IMR-90 (cell line): Measurements from ENCODE around the gene ZFHX3. TPM values are rescaled to one million over a fixed set of nuclear protein-coding genes. Genes with fewer than 3 reads are reported as not detected.

Source experiments
- ATAC-seq: fragments of 200-7000 bp; cut with Tn5 transposase; 2 replicates; pipeline ENCODE4 v1.9.1; 2020; ENCODE audit warnings: low read depth, mild to moderate bottlenecking, moderate library complexity
- BruUV-seq: library from RNA; stranded (reverse); fragments of 400-500 nt; replicated peaks from 2 replicates; lab custom pipeline; 2021; lab: Mats Ljungman, UMichigan
- CTCF ChIA-PET: fragments of 300-600 bp; formaldehyde crosslinking; extraction: SDS; loops from one replicate; lab custom pipeline; 2021; ENCODE audit warnings: antibody characterized with exemption; lab: Yijun Ruan, JAX
- POLR2A ChIA-PET: fragments of 300-600 bp; sonication (Branson Sonifier 250); formaldehyde crosslinking; loops from one replicate; lab custom pipeline; 2022; ENCODE audit warnings: antibody characterized with exemption; ENCODE audit not compliant: unreplicated experiment; lab: Charles Lee
- DNase-seq: peaks from one replicate; pipeline ENCODE4 v3.0.0; 2013
- H2AFZ ChIP-seq: replicated peaks from 2 replicates; pipeline ENCODE3; 2013; ENCODE audit warnings: low read length, mild to moderate bottlenecking; ENCODE audit not compliant: poor library complexity
- H2AK5ac ChIP-seq: 2 replicates; pipeline ENCODE4 v1.6.1; 2013; ENCODE audit warnings: low read depth, low read length, inconsistent platforms
- H2AK9ac ChIP-seq: replicated peaks from 2 replicates; pipeline ENCODE3; 2013; ENCODE audit warnings: mild to moderate bottlenecking, low read depth, low read length, moderate library complexity; ENCODE audit not compliant: poor library complexity
- H2BK120ac ChIP-seq: 2 replicates; pipeline ENCODE4 v1.6.1; 2013; ENCODE audit warnings: low read depth, low read length, inconsistent platforms
- H2BK15ac ChIP-seq: 3 replicates; pipeline ENCODE4 v1.6.1; 2013; ENCODE audit warnings: low read depth, low read length, inconsistent platforms
- H2BK20ac ChIP-seq: 2 replicates; pipeline ENCODE4 v1.6.1; 2013; ENCODE audit warnings: low read depth, mild to moderate bottlenecking, inconsistent platforms, low read length, moderate library complexity
- H2BK5ac ChIP-seq: 2 replicates; pipeline ENCODE4 v1.6.1; 2013; ENCODE audit warnings: mild to moderate bottlenecking, low read depth, low read length, inconsistent platforms; ENCODE audit not compliant: poor library complexity, severe bottlenecking
- H3K14ac ChIP-seq: replicated peaks from 2 replicates; pipeline ENCODE4 v1.6.1; 2013; ENCODE audit warnings: low read depth, low read length, inconsistent platforms
- H3K18ac ChIP-seq: 2 replicates; pipeline ENCODE4 v1.6.1; 2013; ENCODE audit warnings: low read depth, low read length, control low read depth
- H3K23ac ChIP-seq: 2 replicates; pipeline ENCODE4 v1.6.1; 2013; ENCODE audit warnings: low read depth, low read length, inconsistent platforms
- H3K27ac ChIP-seq: 2 replicates; pipeline ENCODE4 v1.5.1; 2013; ENCODE audit warnings: mild to moderate bottlenecking, control low read depth, low read length; ENCODE audit not compliant: insufficient read depth
- H3K27me3 ChIP-seq: 2 replicates; pipeline ENCODE4 v1.6.1; 2013; ENCODE audit warnings: low read length; ENCODE audit not compliant: control insufficient read depth, insufficient read depth
- H3K36me3 ChIP-seq: 2 replicates; pipeline ENCODE4 v1.6.1; 2013; ENCODE audit warnings: low read length, mixed read lengths; ENCODE audit not compliant: control insufficient read depth, insufficient read depth
- H3K4ac ChIP-seq: 2 replicates; pipeline ENCODE4 v1.6.1; 2013; ENCODE audit warnings: low read depth, low read length, inconsistent platforms
- H3K4me1 ChIP-seq: 2 replicates; pipeline ENCODE4 v1.6.1; 2013; ENCODE audit warnings: low read length, mixed read lengths; ENCODE audit not compliant: control insufficient read depth, insufficient read depth
- H3K4me2 ChIP-seq: 2 replicates; pipeline ENCODE4 v1.6.1; 2013; ENCODE audit warnings: low read depth, mild to moderate bottlenecking, control low read depth, low read length, moderate library complexity
- H3K4me3 ChIP-seq: 2 replicates; pipeline ENCODE4 v1.5.1; 2013; ENCODE audit warnings: low read depth, mild to moderate bottlenecking, control low read depth, low read length, moderate library complexity; ENCODE audit not compliant: insufficient read depth
- H3K56ac ChIP-seq: 2 replicates; pipeline ENCODE4 v1.6.1; 2013; ENCODE audit warnings: low read length, inconsistent platforms; ENCODE audit not compliant: insufficient read depth; ENCODE audit errors: extremely low read depth
- H3K79me1 ChIP-seq, 2 experiments: 2 replicates each; pipeline ENCODE4 v1.6.1; 2013; ENCODE audit warnings: low read length in 2 of 2, inconsistent platforms in 1 of 2, low read depth in 1 of 2
- H3K9ac ChIP-seq: 2 replicates; pipeline ENCODE4 v1.6.1; 2013; ENCODE audit warnings: low read depth, low read length, control low read depth
- H3K9me1 ChIP-seq: 2 replicates; pipeline ENCODE4 v1.6.1; 2013; ENCODE audit warnings: low read length, inconsistent platforms; ENCODE audit not compliant: insufficient read depth
- H3K9me3 ChIP-seq: 2 replicates; pipeline ENCODE4 v1.6.1; 2013; ENCODE audit warnings: low read length; ENCODE audit not compliant: control insufficient read depth, insufficient read depth
- H4K20me1 ChIP-seq: 2 replicates; pipeline ENCODE4 v1.6.1; 2013; ENCODE audit warnings: low read length, inconsistent platforms; ENCODE audit not compliant: insufficient read depth
- H4K5ac ChIP-seq: 2 replicates; pipeline ENCODE4 v1.6.1; 2013; ENCODE audit warnings: mild to moderate bottlenecking, low read depth, low read length, control low read depth
- H4K8ac ChIP-seq, 2 experiments: 2 replicates each; pipeline ENCODE4 v1.6.1; 2013; ENCODE audit warnings: low read depth in 2 of 2, low read length in 2 of 2, control low read depth in 1 of 2, inconsistent platforms in 1 of 2
- H4K91ac ChIP-seq: 2 replicates; pipeline ENCODE4 v1.6.1; 2013; ENCODE audit warnings: low read depth, low read length, inconsistent platforms; ENCODE audit not compliant: insufficient read depth
- USF2 ChIP-seq: fragments of 150-350 bp; IDR thresholded peaks from 2 replicates; pipeline ENCODE4 v1.6.1; 2017; ENCODE audit warnings: mild to moderate bottlenecking, antibody characterized with exemption, low read length, low read depth
- WGBS, 2 experiments: methylation state at CpG; one replicate each; pipeline versions ENCODE4 v1.1.5 to v1.1.7; 2013; ENCODE audit warnings: missing lambda C conversion rate in 2 of 2; ENCODE audit not compliant: insufficient read length in 1 of 2; ENCODE audit errors: extremely low coverage in 2 of 2; 5-methylcytosine and 5-hydroxymethylcytosine counted together
- dilution Hi-C: fragments of 300-500 bp; cut with HindIII; formaldehyde crosslinking; loops from one replicate; pipeline ENCODE4 v1.14.3; 2018; ENCODE audit warnings: low sequenced_read_pairs; ENCODE audit not compliant: unreplicated experiment
- in situ Hi-C: fragments of 300-500 bp; cut with MboI; formaldehyde crosslinking; loops from 3 replicates; pipeline ENCODE4 v1.14.3; 2019; ENCODE audit warnings: low sequenced_read_pairs, inconsistent platforms, mixed read lengths
- intact Hi-C: fragments of 100-400 bp; cut with micrococcal nuclease; formaldehyde crosslinking; loops from 2 replicates; pipeline ENCODE4 v1.10.0; 2022
- polyA plus RNA-seq, 3 experiments: library from polyadenylated mRNA; depleted of rRNA; stranded (reverse); fragments of >200 nt; gene quantifications; 2 replicates each; pipeline ENCODE4 v1.2.3, GENCODE V29; 2012; ENCODE audit warnings: low replicate concordance in 1 of 3
- total RNA-seq: library from RNA; depleted of rRNA; stranded (reverse); fragments of >200 nt; gene quantifications from 2 replicates; pipeline ENCODE4 v1.2.3, GENCODE V29; 2012

Gene ZFHX3
- total and polyA plus RNA-seq, 2 of the 4 experiments (the other 2 are of a cell fraction), result 1.4 to 1.7 TPM

DNA sequence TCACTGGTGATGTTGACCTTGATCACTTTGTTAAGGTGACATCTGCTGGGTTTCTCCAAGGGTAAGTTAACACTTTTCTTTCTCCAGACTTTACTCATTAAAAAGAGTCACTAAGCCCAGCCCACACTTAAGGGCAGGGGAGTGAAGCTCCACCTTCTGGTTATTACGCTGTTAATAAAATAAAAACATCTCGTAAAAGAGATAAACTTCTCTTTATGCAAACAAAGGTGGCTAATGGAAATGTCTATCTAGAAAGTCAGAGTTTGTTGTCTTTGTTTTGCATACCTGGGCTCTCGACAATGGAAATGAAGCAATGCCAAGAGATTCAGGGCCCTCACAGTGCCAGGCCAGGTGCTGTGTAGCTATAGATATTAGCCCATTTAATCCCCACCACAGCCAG lies 134.4 kb downstream of the ZFHX3 start:
- no peak for ATAC-seq
- in situ Hi-C loops, result no loop called here
- Histone ChIP-seq H2BK20ac (no peak overlapping the region), H3K9me3 (no peaks in the 10 kb centered on the region), H2BK5ac (no peak overlapping the region), H3K4me1 (no peaks in the 10 kb centered on the region; the same call in 1 of the 2 replicates), H3K27ac (no peak overlapping the region), H3K14ac (no peak overlapping the region), H3K9ac (no peak overlapping the region), H3K18ac (no peak overlapping the region), H3K4me2 (no peak overlapping the region), H2AFZ (no peak overlapping the region), H3K9me1 (no peaks in the 10 kb centered on the region; the same call in 1 of the 2 replicates), H2BK15ac (no peak overlapping the region), H3K56ac (no peak overlapping the region), H3K36me3 (no peaks in the 10 kb centered on the region), H4K5ac (no peak overlapping the region), H2AK9ac (no peak overlapping the region), H2AK5ac (no peak overlapping the region), H3K4me3 (no peak overlapping the region), H4K20me1 (peaks cover 26% of the 10 kb centered on the region; the same call in 1 of the 2 replicates), H3K23ac (no peak overlapping the region), H2BK120ac (no peak overlapping the region), H3K79me1 (peaks cover 23 to 50% of the 10 kb centered on the region in 2 experiments), H4K8ac (no peak overlapping the region), H3K4ac (no peak overlapping the region), H3K27me3 (no peaks in the 10 kb centered on the region), H4K91ac (no peak overlapping the region)
- BruUV-seq, result no TSS peak
- ChIA-PET POLR2A (interaction anchor here (0.6 kb wide), 1 partner anchor 8 kb away, joined by 3 read pairs; no protein-coding TSS in a partner anchor), CTCF (no interaction called here)
- no peak for DNase-seq
- TF ChIP-seq USF2, result no peak
- dilution Hi-C loops, result no loop called here
- intact Hi-C loops, result no loop called here
- no CpG with 5 or more reads among the region's 3 CpGs for WGBS, 2 experiments
